ENCODE data around the gene RPL18A.

The RPL18A gene

GRCh38 chr19:17910791-17911360 lies 51.2 kb downstream of the RPL18A start:
- no peak for DNase-seq (ENCODE audit: low read depth, low spot score)
- TF ChIP-seq CTCF (IDR thresholded peaks at IDR 0.05; ENCODE audit: insufficient read depth, low read length, missing control alignments): no peak
- POLR2A ChIA-PET: no interaction called here
- CTCF ChIA-PET: interaction anchor here (2.5 kb wide), 1 partner anchor 22 kb away, joined by 7 read pairs; the partner anchor contains the start of gene CCDC124
- no peak overlapping the region for H3K4me3 ChIP-seq (ENCODE audit: low read depth, low read length)
